Coronary artery (tissue), 2 donors: ENCODE data around the gene EXOC6B.
"Not testable (repeated sequence)": the region's sequence is repeated elsewhere in the genome, so short reads cannot be mapped to it uniquely, and the experiment has no call there.

Source experiments
- DNase-seq: peaks from one replicate; pipeline ENCODE4 v3.0.0-alpha.2; 2017; ENCODE audit warnings: low spot score
- H3K27ac ChIP-seq, 2 donors: fragments of 200-600 bp; sonication (generic); one replicate each; pipeline ENCODE4 v1.5.1; 2016 to 2019
- H3K4me3 ChIP-seq: fragments of 200-600 bp; sonication (generic); 2 replicates; pipeline ENCODE4 v1.5.1; 2016; ENCODE audit warnings: mild to moderate bottlenecking, moderate library complexity
- CTCF ChIP-seq: fragments of 200-600 bp; sonication (generic); IDR thresholded peaks from one replicate; pipeline ENCODE4 v1.5.1; 2019; ENCODE audit warnings: antibody characterized with exemption

EXOC6B gene

GRCh38 chr2:72539071-72539552, 286.7 kb downstream of the EXOC6B start:
- DNase-seq = no peak
- Histone ChIP-seq H3K4me3 (no peak overlapping the region), H3K27ac (no peak overlapping the region)
- no peak for TF ChIP-seq CTCF

- Histone ChIP-seq H3K27ac (no peak overlapping the region), H3K4me3 (no peak overlapping the region)
- no peak for TF ChIP-seq CTCF
- no peak for DNase-seq
Measured at GRCh38 chr2:72538486-72538885, 287.3 kb downstream of the EXOC6B start.

GRCh38 chr2:72535586-72535985, 290.2 kb downstream of the EXOC6B start:
- not testable (repeated sequence) for H3K27ac ChIP-seq, DNase-seq, H3K4me3 ChIP-seq

- Histone ChIP-seq H3K27ac (no peak overlapping the region), H3K4me3 (no peak overlapping the region)
- no peak for TF ChIP-seq CTCF
- no peak for DNase-seq
Measured at GRCh38 chr2:72533765-72534164, 292.1 kb downstream of the EXOC6B start.

GRCh38 chr2:72527424-72527823, 298.4 kb downstream of the EXOC6B start:
- TF ChIP-seq CTCF = no peak
- Histone ChIP-seq H3K27ac (no peak overlapping the region), H3K4me3 (no peak overlapping the region)
- DNase-seq = no peak

GRCh38 chr2:72526623-72527022, 299.2 kb downstream of the EXOC6B start:
- no peak overlapping the region for H3K27ac ChIP-seq
- DNase-seq = no peak
- no peak overlapping the region for H3K4me3 ChIP-seq
- TF ChIP-seq CTCF = no peak

GRCh38 chr2:72524071-72524470, 301.8 kb downstream of the EXOC6B start:
- no peak for TF ChIP-seq CTCF
- no peak for DNase-seq

GRCh38 chr2:72515696-72516095, 310.1 kb downstream of the EXOC6B start:
- Histone ChIP-seq H3K4me3 (no peak overlapping the region), H3K27ac (no peak overlapping the region)
- no peak for TF ChIP-seq CTCF
- no peak for DNase-seq

More at GRCh38 chr2:72524071-72524470, 301.8 kb downstream of the EXOC6B start:
- Histone ChIP-seq H3K4me3 (no peak overlapping the region), H3K27ac (no peak overlapping the region)
